Activated gamma-delta T cell treated with Interleukin-2 at 50 U/mL for 16 hours (primary cell): ENCODE measurements around the gene PTPA.
"Not testable (repeated sequence)": the region's sequence is repeated elsewhere in the genome, so short reads cannot be mapped to it uniquely, and the experiment has no call there.

Experiments
- DNase-seq: peaks from one replicate; pipeline ENCODE4 v3.0.0-alpha.2; 2020

PTPA gene

GRCh38 chr9:129178568-129179382 is 67.6 kb downstream of the PTPA start:
- no peak for DNase-seq

DNA sequence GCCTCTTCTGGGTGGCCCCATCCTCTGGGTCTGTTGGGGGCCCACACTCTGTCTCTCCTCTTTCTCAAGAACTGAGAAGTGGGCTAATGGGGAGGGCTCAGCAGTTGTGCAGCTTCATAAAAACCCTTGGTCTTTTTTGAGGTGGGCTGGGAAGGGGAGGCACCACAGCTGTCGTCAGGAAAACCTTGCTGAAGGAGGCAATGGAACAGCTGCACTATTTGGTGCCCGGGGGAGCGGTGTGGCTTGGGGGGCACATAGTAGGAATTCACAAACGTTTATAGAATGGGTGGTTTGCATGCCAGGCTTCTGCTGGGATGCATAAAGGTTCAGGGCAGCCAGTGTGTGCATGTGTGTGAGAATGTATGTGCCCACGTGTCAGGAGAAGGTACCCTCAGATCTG is 70.0 kb downstream of the PTPA start:
- DNase-seq: no peak

DNA sequence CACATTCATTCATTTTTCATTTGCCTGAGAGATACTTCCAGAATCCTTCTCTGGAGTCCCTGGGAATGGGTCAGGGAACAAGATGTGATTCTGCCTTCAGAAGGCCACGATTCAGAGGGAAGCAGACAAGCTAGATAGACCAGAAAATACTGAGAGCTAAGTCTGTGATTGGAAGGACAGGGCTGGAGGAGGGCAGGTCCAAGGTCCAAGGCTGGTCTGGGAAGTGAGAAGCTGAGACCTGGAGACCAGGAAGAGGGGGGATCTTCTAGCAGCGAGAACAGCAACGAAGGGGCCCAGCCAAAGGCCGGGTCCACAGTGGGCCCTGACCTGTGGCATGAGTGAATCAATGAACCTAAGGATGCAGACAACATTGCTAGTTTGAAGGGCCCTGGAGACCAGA is 70.9 kb downstream of the PTPA start:
- no peak for DNase-seq

DNA sequence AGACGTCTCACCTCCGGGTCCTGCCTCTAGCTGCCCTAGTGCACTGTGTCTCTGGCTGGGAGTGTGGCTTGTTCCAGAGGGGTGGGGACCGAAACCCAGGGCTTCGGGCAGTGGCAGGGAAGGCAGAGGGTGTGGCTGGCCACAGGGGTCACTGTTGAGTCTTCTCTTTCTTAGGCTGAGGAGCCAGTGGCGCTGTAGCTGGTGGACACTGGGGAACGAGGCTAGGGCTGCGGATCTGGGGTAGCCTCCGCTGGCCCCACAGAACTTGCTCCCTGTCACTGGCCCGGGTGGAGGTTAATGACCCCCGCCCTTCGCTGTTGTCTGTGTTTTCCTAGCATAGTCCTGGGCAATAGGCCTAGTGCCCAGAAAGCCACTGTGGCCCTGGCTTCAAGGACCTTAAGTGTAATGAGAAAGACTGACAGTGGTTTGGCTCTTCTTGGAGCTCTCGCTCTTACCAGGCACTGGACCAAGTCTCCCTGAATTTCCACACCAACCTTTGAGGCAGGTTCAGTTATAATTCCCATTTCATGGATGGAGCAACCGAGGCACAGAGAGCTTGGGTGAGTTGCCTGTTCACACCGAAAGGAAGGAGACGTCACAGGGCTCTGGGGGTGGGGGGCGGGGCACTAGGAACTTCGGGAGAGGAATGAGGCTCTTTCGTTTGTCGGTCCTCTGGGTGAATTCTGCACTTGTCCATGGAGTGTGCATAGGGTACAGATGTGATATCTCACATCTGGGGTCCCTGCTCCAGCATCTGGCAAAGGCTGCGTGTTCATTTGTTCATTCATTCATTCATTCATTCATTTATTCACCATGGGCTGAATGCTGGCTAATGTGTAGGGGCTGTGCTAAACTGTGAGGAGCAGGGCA is 71.6 kb downstream of the PTPA start:
- no peak for DNase-seq

DNA sequence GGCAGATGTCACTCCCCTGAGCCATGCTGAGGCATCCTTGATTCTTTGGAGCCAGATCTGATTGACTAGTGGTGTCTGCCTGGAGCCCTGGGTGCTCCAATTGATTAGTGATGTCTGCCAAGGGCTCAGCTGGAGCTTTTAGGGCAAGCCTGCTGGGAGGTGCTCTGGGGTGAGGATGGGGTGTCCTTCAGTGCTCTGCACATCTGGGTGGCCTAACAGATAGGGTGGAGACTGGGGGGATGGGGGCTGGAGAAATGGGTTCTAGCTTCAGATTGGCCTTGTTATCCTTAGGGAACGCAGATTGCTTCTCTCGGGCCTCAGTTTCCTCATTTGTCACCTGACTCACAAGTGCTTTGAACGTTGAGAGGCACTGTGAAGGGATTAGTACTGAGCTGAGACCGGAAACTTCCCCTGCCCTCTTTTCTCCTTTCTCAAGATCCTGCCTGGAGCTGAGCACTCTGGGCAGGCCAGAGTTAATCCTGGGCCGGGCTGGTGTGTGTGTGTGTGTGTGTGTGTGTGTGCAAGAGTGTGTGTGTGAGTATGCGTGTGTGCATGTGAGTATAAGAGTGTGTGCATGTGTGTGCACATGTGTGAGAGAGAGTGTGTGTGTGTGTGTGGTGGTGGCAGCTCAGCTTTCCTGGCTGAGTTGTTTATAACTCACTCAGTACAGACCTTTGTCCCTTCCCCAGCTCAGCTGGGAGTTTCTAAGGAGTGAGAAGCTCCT is 72.4 kb downstream of the PTPA start:
- no peak for DNase-seq

DNA sequence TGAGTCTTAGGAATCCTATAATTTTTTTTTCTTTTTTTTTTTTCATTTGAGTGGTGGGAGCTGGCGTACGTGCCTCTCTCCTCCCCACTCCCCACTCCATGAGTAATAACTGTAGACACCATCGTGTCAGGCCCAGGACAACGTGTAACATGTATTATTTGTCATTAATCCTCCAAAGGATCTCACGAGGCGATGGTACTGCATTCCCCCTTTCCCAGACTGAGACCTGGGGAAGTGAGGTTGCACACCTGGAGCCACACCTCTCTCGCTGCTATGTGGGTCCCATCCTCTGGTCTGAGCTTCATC is 73.0 kb downstream of the PTPA start:
- DNase-seq: no peak

DNA sequence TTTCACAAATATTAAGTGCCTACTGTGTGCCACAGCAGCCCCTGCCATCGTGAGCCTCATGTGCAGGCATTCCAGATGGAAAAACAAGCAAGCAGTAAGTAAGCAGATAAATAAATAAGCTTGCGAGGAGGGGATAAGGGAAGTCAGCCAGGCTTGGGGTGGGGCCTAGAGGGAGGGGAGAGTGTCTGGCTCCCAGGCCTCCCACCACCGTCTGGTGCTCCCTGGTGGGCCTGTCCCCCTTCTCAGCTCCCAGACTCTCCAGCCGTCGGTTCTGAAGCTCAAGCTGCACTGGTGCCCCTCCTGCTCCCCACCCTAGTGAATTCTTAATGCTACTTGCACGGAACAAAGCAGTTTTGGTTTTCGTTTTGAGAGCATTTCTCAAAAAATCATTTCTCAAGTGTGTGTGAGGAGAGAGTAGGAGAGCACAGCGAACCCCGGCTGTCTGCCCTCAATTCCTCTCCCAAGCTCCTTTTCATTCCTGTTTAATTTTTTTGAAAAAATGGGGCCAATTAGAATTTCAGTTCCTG is 73.4 kb downstream of the PTPA start:
- no peak for DNase-seq

GRCh38 chr9:129185402-129185801 is 74.2 kb downstream of the PTPA start:
- no peak for DNase-seq

GRCh38 chr9:129185991-129186390 is 74.8 kb downstream of the PTPA start:
- no peak for DNase-seq

DNA sequence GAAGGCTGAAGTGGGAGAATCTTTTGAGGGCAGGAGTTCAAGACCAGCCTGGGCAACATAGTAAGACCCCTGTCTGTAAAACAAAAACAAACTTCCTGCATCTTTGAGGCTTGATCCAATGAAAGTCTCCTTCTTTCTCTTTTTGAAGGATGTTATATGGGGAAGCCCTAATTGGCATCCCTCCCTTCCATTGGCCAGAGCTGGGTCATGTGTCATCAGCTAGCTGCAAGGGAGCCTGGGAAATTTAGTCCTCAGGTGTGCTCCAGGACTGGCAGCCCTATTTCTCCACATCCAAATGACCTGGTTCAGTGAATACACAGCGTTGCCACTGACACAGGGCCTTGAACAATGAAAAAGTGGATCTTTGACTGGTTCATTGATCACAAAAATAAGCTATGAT is 75.8 kb downstream of the PTPA start:
- DNase-seq: no peak

DNA sequence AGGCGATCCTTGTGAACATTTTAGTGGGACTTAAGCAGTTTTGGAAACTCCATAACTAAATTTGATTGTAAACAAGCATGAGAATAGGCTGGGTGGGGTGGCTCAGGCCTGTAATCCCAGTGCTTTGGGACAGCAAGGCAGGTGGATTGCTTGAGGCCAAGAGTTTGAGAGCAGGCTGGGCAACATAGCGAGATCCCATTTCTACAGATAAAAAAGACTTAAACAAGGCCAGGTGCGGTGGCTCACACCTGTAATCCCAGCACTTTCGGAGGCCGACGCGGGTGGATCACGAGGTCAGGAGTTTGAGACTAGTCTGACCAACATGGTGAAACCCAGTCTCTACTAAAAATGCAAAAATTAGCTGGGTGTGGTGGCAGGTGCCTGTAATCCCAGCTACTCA is 78.8 kb downstream of the PTPA start:
- DNase-seq: not testable (repeated sequence)

DNA sequence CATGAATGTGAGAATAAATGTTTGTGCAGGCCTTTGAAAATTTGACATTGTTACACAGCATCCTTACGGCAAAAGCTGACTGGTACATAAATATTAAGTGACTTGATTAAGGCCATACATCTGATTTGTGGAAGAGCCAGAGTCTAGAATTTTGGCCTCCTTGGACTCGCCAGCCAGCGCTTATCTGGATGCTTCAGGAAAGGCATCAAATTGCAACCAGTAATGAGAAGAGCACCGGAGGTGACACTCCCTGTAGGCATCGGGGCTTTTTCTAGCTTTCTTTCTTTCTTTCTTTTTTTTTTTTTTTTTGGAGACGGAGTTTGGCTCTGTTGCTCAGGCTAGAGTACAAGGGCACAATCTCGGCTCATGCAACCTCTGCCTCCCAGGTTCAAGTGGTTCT is 80.0 kb downstream of the PTPA start:
- DNase-seq: no peak

GRCh38 chr9:129193655-129194054 is 82.4 kb downstream of the PTPA start:
- no peak for DNase-seq

GRCh38 chr9:129194221-129194620 is 83.0 kb downstream of the PTPA start:
- no peak for DNase-seq

- no peak for DNase-seq
Measured at GRCh38 chr9:129195606-129196005, 84.4 kb downstream of the PTPA start.

- not testable (repeated sequence) for DNase-seq
Measured at GRCh38 chr9:129197045-129197444, 85.8 kb downstream of the PTPA start.

DNA sequence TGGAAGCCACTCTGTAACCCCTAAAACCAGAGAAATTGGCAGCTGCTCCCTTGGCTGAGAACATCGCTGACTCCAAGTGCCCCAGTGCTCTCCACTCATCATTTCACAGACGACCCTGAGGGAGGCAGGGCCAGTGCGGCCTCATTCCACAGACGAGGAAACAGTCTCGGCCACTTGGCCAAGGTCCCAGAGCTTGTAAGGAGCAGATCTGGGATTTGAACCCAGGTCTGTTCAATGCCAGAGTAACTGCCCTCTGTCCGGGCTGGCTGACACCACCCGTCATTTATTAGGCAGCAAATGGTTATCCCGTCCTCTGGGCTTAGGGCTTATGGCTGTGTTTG is 86.7 kb downstream of the PTPA start:
- no peak for DNase-seq
